HG03066 (cell line): ENCODE data around the gene SORBS1.
"Not testable (repeated sequence)": the region's sequence is repeated elsewhere in the genome, so short reads cannot be mapped to it uniquely, and the experiment has no call there.

Experiments used
- ATAC-seq: cut with Tn5 transposase; IDR thresholded peaks from one replicate; pipeline ENCODE4 v1.9.1; 2021; ENCODE audit warnings: low read depth; ENCODE audit not compliant: unreplicated experiment

The SORBS1 gene

DNA sequence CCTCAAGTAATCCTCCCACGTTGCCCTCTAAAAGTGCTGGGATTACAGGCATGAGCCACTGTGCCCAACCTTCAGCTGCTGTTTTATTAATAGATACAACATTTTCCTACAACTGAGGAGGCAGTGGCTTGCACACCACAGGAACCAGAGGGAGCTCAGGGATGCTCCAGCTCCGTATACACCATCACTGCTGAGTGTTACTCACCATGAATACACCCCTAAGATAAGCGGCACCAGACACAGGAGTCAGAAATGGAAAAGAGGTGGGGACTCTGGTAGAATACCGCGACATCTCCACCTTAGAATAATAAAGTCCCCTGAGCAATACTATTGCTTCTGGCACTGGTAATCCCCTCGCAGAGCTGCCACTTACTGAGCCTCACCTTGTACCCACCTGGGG is 201.7 kb downstream of the SORBS1 start:
- no peak for ATAC-seq

DNA sequence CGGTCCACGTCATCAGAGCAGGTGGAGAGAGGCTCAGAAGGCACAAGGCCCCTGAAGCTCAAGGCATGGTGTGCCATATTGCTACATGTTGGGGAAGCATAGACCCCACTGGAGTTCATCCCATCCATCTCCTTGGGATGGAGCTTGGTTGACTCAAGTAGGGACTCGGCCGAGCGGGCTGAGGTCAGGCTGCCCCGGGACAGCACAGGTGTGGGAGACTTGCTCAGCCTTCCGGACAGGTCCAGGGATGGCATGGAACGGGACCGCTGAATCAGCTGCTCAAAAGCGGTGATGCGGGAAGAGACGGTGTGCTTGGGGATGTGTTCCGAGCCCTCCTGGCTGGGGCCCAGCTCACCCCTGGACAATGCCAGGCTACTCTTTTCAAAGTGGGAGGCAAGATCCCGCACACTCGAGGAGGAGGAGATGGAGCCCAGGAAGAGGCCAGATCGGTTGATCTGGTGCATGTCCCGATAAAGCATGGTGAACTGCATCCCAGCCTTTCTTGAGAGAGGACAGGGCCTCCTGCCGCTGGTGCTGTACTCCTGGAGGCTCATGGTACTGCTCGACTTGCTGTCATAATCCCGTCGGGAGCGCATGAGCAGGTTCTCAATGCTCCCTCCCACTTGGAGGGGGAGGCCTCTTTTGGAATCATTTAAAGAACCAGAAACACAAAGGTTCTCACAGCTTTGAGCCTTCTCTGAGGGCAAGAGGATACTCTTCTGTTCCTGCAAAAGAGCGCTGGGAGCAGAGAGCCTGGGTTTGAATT is 204.8 kb downstream of the SORBS1 start:
- ATAC-seq, result no peak

DNA sequence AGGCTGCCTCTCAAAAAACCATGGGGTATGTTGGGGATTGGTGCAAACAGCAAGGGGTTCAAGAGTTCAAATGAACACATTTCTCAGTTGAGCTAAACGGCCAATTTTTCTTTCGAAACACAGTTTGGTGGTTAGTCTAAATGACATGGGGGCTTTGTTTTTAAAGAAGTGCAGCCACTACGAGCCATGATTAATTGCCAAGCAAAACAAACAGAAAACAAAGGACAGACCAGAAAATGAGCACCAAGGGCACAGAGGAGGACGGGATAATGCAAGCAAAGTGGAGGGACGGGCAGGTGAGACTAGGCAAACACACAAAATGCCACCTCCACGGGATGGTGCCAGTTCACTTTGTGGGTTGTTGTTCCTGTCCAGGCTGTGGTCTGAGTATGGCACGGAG is 205.9 kb downstream of the SORBS1 start:
- ATAC-seq, result no peak

DNA sequence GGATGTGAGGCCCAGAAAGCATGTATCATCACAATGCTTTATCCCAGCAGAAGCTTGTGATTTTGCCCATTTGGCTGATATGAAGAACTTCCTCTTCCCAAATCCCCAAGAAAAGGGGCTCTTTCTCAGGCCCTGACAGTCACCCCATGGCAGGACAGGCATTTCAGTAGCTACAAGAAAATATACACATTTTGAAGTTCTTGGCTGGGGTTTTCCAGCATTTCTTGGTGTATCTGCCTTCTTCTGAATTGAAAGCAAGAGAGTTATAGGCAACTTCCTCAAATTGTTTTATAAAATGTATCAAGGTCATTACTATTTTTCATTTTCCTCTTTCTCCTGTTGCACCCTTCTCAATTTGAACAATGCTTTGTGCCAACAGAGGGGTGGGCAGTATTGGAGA is 207.1 kb downstream of the SORBS1 start:
- no peak for ATAC-seq

DNA sequence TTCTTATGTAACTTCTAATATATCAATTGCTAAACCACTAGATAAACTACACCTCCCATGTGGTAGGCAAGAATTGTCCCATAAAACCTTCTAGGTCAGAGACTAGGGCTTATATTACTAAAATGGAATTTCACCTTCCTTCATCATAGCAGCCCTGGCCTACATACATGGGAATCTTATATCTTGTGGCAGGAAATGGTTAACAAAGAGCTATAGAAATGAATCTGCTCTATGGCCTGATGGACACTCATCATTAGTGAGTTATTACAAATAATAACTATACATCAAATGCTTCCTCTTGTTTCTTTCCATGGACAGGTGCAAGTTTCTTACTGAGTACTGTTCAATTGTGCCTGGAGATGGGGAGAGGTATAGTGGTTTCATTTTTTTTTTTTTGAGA is 208.0 kb downstream of the SORBS1 start:
- no peak for ATAC-seq

DNA sequence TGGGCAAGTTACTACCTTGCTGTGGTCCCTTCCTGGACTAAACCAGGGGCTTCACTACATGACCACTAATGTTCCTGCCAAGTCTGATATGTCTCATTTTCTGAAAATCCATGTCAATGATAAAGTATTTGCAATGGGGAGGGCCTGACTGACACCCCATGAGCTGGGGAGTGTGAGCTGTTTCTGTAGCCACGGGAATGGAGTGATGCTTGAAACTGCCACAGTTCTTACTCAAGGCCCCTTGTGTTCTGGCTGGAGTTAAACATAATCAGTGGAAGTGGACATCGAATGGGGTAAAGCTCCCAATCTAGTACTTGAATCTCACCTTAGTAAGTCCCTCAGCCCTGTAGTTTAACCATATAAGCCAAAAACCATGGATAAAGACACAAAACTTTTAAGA is 208.5 kb downstream of the SORBS1 start:
- no peak for ATAC-seq

DNA sequence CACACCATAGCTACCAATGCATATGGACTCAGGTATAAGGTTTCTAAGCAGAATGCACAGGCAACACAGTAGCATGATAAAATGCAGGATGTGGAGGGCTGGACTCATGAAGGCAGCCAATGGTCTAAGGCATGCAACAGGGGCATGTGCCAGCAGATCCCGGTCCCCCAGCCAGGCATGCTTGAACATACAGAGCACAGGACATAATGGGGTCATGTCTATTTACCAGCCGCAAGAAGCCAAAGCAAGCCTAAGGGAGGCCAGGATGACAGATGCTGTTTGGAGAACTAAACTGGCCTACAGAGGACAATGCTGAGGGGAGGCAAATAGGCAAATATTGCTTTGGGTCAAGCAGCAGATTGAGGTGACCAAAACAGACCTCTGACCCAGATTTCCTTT is 210.3 kb downstream of the SORBS1 start:
- no peak for ATAC-seq

DNA sequence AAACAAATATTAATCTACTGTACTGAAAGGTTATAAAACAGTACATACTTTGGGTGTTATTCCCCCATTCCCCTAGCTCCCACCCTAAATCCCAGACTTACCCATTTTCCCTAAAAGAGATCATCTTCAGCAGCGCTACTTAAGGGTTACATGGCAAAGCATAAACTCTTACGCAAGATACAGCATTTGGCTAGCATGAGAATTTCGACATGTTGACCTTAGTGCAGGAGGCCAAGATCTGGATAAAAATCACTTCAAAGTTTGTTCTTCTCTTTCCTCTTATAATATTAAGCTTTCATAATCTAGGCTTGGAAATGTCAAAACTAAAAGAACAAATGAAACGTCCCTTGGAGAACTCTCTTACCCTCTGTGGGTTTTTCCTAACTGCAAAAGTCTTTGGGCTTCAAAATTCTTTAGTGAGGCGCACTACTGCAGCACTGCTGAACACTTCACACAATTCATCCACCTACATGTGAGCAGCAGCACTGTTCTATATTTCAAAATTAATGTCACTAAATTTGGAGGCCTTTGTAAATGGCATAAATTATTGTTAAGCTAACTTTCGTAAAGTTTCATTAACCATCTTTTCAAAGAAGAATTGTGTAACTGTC is 210.8 kb downstream of the SORBS1 start:
- ATAC-seq, result no peak

DNA sequence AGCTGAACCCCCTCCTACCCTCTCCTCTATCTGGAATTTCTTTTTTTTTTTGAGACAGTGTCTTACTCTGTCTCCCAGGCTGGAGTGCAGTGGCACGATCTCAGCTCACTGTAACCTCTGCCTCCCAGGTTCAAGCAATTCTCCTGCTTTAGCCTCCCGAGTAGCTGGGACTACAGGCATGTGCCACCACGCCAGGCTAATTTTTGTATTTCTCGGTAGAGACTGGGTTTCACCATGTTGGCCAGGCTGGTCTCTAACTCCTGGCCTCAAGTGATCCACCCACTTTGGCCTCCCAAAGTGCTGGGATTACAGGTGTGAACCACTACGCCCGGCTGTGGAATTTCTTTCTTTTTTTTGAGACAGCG is 213.8 kb downstream of the SORBS1 start:
- ATAC-seq, result not testable (repeated sequence)

DNA sequence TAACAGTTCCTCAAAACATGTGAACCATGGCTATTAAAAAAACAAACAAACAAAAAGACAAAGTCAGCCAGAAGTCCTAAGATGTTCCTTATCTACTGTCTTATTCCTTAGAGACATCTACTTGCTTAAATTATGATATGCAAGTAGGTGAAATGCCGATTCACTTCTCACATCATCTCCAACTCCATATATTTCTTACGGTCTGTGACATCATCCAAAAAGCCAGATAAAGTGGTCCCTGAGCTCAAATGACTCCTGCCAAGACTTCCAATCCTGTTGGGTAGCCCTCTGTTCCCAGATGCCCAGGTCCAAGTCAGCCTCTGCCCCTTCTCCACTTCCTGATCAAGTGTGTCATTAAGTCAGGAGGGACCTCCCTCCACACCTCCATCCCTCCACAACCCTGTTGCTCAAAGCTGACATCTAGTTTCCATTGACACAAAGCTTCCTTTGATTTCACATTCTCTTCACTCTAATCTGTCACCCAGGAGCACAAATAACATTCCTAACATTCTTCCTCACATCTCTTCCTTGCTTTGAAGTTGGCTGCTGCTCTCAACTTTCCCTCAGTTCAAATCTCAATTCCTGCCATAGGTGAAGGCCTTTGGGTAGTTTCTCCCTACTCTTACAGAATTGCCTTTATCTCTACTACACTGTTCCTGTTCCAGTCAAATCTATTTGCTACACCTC is 214.3 kb downstream of the SORBS1 start:
- ATAC-seq, result no peak

DNA sequence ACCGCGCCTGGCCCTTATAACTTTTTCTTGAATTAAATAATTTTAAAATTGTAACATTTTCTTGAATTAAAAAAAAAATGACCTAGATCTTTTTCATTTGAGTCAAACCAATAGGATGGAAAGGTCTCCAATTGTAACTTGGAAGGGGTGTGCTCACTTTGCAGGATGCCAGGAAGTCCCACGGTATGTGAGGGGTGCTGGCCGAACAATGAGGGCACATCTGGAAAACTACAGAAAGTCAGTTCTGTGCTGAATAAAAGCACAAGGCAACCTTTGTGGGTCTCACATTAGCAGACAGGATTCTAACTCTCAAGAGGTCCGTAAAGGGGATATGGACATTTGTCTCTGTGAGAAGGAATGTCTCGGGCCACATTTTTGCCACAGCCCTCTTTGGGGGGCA is 217.6 kb downstream of the SORBS1 start:
- no peak for ATAC-seq

DNA sequence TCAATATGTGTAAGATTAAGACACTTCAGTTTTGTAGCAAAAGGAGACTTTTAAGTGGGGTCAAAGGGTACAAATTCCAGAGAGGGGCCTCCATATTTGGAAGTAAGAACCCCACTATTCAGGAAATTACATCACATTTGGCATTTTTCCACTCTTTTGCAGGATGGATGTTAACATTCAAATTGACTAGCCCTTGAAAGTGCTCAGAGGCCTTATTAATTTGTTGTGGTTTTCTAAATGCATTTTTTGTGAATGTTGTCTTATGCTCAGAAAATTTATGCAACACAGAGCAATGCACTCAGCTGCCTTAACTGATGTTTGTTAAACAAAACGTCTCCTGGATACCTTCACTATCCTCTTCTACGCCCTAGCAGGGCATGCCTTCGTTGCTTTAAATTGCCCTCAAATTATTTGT is 219.4 kb downstream of the SORBS1 start:
- no peak for ATAC-seq

DNA sequence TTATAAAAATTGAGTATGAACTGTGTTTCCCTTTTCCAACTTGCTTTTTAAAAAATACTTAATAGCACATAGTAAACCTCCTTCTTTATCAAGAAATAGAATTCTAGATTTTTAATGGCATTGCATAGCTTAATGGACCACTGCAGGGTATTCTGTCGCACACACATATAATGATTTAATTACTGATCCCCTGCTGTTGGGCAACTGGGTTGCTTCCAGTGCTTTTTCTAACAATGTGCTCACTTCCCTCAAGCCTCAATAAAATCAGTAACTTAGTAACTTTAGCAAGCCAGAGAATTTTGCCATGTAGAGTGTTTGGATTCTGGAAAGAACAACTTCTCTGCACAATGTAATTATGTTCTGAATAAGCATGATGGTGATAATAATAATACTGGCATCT is 221.3 kb downstream of the SORBS1 start:
- no peak for ATAC-seq

DNA sequence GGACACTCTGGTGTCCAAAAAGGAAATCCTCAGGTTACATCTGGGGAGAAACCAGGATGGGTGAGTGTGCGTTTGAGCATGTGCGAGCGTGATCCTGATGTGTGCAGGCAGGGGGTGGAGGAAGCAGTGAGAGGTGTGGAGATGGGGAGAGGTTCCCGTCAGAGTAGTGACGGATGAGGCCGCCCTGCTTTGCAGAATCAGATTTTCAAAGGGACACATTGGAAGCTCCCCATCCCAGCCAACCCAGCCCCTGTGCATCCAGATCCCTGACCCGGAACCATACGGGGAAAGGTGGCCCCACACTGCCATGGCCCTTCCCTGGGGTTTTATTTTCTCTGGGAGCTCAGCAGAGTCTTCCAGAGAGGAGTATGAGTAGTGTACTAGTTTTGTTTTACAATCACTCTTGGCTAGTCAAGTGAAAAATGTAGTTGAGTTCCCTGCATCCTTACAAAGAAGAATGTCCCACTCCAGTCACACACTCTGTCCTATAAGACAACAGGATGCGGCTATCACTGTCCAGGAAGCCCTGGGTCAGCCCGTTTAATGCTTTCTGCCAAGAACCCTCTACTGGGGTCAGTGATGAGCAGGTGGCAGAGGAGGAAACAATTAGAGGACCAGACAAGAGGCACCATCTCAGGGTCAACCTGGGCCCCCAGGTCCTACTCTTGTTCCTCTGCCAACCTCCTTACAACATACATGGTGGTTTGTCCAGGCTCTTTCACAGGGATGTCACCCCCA is 223.6 kb downstream of the SORBS1 start:
- ATAC-seq, result no peak

DNA sequence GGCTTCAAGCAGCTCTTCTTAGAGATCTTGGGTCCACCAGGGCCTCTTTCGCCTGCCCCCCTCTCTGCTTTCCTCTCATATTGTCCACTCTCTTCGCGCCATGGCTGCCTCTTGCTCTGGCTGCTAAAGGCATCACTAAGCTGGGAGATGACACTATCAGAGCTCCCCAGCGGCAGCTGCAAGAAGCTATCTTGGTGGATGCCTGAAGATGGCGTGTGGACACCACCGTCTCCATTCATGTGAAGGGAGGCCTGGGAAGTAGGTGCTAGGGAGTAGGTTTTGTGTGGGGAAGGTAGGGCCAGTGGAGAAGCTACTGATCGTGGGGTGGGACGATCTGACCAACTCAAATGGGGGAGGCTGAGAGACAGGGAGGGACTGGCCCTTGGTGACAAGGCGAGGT is 224.5 kb downstream of the SORBS1 start:
- no peak for ATAC-seq

DNA sequence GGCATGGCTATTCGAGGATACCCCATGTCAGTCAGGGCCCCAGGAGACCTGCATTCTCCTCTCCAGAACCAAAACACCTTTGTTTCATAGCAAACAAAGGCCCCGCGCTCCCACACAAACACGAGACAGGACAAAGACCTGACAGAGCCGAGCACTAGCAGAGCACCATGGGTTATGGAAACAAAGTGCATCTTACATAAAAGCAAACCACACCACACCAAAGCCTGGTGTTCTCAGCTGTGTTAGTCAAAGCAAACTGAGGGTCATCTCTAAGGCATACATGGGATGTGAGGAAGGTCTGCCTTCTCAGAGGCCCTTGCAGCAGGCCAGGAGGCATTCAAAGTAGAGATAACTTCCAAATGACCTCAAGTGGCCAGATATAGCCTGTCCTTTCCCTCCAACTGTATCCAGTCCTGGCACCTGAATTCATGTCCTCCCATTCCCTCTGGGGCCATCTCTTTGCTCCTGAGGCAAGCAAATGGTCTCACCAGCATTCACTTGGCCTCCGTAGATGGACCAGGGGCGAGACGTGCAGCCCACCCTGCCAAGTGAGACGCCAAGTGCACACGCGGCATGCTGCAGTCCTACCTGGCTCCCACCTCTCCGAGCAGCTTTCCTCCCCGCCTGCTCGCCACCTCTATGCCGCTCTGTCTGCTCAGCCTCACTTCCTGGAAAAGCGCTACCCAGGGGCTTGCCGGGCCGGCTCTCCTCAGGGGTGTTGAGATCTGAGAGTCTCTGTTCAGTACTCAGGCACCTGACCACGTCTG is 225.1 kb downstream of the SORBS1 start:
- ATAC-seq, result no peak

DNA sequence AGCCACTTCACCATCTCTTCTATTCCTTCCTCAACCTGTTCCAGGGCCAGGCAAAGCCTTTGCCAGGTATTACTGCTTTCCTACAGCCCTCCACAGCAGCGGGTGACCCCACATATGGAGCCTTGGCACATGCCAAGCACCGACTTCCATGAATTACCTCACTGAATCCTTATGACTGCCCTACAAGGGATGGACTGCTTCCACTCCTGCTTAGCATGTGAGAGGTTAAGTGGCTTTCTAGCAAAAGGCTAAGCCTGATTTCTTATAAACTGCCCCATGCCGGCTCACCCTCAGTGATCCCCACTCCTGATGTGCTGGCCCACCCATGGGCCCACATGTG is 226.4 kb downstream of the SORBS1 start:
- no peak for ATAC-seq

DNA sequence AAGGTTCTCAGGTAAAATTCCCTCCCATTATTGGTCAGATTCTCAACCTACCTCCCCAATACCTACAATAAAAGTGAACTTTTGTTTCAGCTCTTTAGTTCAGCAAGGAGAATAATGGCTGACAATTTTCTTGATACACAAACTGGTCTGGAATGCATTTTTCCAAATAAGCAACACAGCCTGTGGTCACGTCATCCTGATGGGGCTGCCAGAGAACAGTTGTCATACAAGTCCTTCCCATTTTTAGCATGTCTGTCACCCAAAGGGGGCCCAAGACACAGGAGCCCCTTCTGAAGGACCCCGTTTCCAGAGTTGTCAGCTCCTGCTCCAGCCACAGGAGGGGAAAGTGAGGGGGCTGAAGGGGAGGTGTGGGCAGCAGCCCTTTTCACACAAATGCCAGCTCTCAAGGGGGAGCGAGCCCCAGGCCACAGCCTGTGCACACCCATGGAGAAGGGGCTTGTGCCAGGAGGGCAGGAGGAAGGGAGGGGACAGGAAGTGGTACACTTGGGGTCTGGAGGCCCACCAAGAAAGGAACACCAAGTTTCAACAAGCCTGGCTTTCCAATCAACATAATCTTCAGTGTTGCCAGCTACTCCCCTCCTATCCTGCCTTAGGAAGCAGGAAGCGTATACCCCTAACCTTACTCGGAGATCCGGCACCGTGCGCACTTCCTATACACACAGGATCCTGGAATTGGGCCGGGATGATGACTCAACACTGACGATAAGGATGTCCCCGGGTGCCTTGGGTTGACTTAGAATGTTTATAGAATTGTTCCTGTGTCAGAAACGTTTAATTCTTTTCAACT is 227.0 kb downstream of the SORBS1 start:
- no peak for ATAC-seq

DNA sequence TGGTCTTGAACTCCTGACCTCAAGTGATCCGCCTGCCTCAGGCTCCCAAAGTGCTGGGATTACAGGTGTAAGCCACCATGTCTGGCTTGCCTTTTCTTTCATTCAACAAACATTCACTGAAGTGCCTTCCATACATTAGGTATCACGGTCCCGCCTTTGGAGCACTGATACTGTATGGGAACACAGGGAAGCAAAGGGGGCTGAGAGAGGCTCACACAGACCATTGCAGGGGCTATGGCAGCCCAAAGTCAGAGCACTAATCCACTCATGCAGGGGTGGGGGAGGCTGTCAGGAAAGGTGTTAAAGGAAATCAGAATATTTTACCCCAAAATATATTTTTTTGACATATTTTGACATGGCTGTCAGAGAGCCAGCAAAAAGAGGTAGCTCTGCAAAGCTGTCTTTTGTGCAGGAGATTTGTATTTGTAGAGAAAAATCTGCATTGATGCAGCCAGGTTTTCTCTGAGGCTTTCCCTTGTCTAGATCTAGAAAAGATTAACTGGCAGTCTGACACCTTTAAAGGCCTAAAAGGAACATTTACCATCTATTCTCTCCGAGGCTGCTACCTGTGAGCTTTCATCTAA is 228.4 kb downstream of the SORBS1 start:
- ATAC-seq, result no peak
